ENCODE data around the gene NELFCD. TPM values are rescaled to one million over a fixed set of nuclear protein-coding genes. Genes with fewer than 3 reads are reported as not detected.

NELFCD gene
- total and polyA plus RNA-seq, 9 of the 15 experiments (the other 6 are each of a cell fraction or from before 2014, with no cell fraction given) = 11.7 to 163 (median 96.5) TPM

GRCh38 chr20:59042151-59042795 is 61.2 kb downstream of the NELFCD start, which contains the start of gene PRELID3B (continued):
- TF ChIP-seq RREB1 (CRISPR knock-in tag; IDR thresholded peaks at IDR 0.05) (no peak), NKRF (IDR thresholded peaks at IDR 0.05; ENCODE audit: borderline replicate concordance) (peak; percentile 40; the same call in 1 of the 2 replicates), NRF1 (conservative IDR thresholded peaks at IDR 0.05 in 1 of 2, IDR thresholded peaks at IDR 0.05 in 1 of 2) (no peak), RBM34 (IDR thresholded peaks at IDR 0.05; ENCODE audit: borderline replicate concordance, insufficient read depth, low read length) (no peak), ZBED1 (IDR thresholded peaks at IDR 0.05) (no peak), MCM2 (IDR thresholded peaks at IDR 0.05; ENCODE audit: low read depth) (no peak), GTF3C2 (IDR thresholded peaks at IDR 0.05; ENCODE audit: borderline replicate concordance, extremely low read depth, insufficient read length) (no peak), TEAD2 (tag; IDR thresholded peaks at IDR 0.05) (no peak), CHD4 (IDR thresholded peaks at IDR 0.05; ENCODE audit: insufficient read depth, insufficient replicate concordance, low read depth, low read length, poor library complexity, severe bottlenecking) (no peak)
